Measurements from ENCODE around the gene EML1. TPM values are rescaled to one million over a fixed set of nuclear protein-coding genes. Genes with fewer than 3 reads are reported as not detected.
A peak's percentile ranks its signal among the peaks of the same experiment; 100 is the strongest.

The EML1 gene
- total RNA-seq, 1 donor from 2014 or later: 33.3 TPM

- intact Hi-C loops (cut with micrococcal nuclease): no loop called here
- no peak for DNase-seq
- Histone ChIP-seq H3K36me3 (no peaks in the 10 kb centered on the region), H3K4me1 (peaks cover 64% of the 10 kb centered on the region), H3K27me3 (ENCODE audit: low read depth) (no peaks in the 10 kb centered on the region), H3K9me3 (replicated peaks) (no peaks in the 10 kb centered on the region), H3K27ac (replicated peaks) (peak overlapping the region; percentile 91), H3K4me3 (no peak overlapping the region)
- no peak for TF ChIP-seq CTCF (IDR thresholded peaks at IDR 0.05; ENCODE audit: borderline replicate concordance)
These were observed 1.6 kb upstream of the EML1 start for GRCh38 chr14:99791476-99792209.

GRCh38 chr14:99792210-99792535 is 1.0 kb upstream of the EML1 start:
- intact Hi-C loops (cut with micrococcal nuclease): no loop called here
- no peak for TF ChIP-seq CTCF (IDR thresholded peaks at IDR 0.05; ENCODE audit: borderline replicate concordance)
- peaks cover 60% of the 10 kb centered on the region for H3K4me1 ChIP-seq
- peak overlapping the region; percentile 69 for H3K4me3 ChIP-seq
- H3K36me3 ChIP-seq: no peaks in the 10 kb centered on the region
- no peak for DNase-seq
- peak overlapping the region; percentile 91 for H3K27ac ChIP-seq (replicated peaks)
- H3K27me3 ChIP-seq (ENCODE audit: low read depth): no peaks in the 10 kb centered on the region
- H3K9me3 ChIP-seq (replicated peaks): no peaks in the 10 kb centered on the region

- H3K4me1 ChIP-seq: peaks cover 55% of the 10 kb centered on the region
- intact Hi-C loops (cut with micrococcal nuclease): no loop called here
- no peaks in the 10 kb centered on the region for H3K9me3 ChIP-seq (replicated peaks)
- H3K4me3 ChIP-seq: peak overlapping the region; percentile 69
- DNase-seq: peak; percentile 39
- no peak for TF ChIP-seq CTCF (IDR thresholded peaks at IDR 0.05; ENCODE audit: borderline replicate concordance)
- no peaks in the 10 kb centered on the region for H3K27me3 ChIP-seq (ENCODE audit: low read depth)
- H3K36me3 ChIP-seq: no peaks in the 10 kb centered on the region
- peak overlapping the region; percentile 91 for H3K27ac ChIP-seq (replicated peaks)
These were observed 531 bp upstream of the EML1 start for GRCh38 chr14:99792551-99793212.

- TF ChIP-seq CTCF (IDR thresholded peaks at IDR 0.05; ENCODE audit: borderline replicate concordance): no peak
- Histone ChIP-seq H3K9me3 (replicated peaks) (no peaks in the 10 kb centered on the region), H3K36me3 (no peaks in the 10 kb centered on the region), H3K27me3 (ENCODE audit: low read depth) (no peaks in the 10 kb centered on the region), H3K4me1 (peaks cover 48% of the 10 kb centered on the region), H3K27ac (replicated peaks) (peak overlapping the region; percentile 69), H3K4me3 (peak overlapping the region; percentile 69)
- no peak for DNase-seq
- intact Hi-C loops (cut with micrococcal nuclease): no loop called here
These were observed 1.1 kb downstream of the EML1 start for GRCh38 chr14:99794151-99794780.

- H3K9me3 ChIP-seq (replicated peaks): no peaks in the 10 kb centered on the region
- no peaks in the 10 kb centered on the region for H3K36me3 ChIP-seq
- no peaks in the 10 kb centered on the region for H3K27me3 ChIP-seq (ENCODE audit: low read depth)
- no peak for DNase-seq
- no peak for TF ChIP-seq CTCF (IDR thresholded peaks at IDR 0.05; ENCODE audit: borderline replicate concordance)
- H3K27ac ChIP-seq (replicated peaks): no peak overlapping the region
- peaks cover 45% of the 10 kb centered on the region for H3K4me1 ChIP-seq
- intact Hi-C loops (cut with micrococcal nuclease): no loop called here
- no peak overlapping the region for H3K4me3 ChIP-seq
These were observed 1.8 kb downstream of the EML1 start for GRCh38 chr14:99795046-99795445.
